Measurements from ENCODE around the gene CKMT2.

Gene CKMT2

DNA sequence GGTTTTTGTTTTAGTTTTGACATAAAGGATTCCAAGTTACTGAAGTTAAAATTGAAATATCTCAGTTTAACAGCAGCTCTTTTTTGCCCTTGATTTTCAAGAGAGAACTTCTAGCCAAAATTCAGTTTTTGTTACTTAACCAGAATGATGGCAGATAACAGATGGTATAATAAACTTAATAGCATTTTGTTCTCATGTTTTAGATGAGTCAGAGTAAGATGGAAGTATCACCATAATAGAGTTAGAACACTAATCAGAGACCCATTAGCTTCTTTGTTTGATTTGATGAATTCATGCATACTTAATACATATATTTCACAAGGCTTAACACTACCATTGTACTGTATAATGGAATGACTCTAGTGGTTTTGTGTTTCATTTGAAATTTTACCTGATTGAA is 80.2 kb downstream of the CKMT2 start:
- no peak for DNase-seq

- DNase-seq: no peak
Observed at GRCh38 chr5:81313686-81314085, 80.6 kb downstream of the CKMT2 start.

DNA sequence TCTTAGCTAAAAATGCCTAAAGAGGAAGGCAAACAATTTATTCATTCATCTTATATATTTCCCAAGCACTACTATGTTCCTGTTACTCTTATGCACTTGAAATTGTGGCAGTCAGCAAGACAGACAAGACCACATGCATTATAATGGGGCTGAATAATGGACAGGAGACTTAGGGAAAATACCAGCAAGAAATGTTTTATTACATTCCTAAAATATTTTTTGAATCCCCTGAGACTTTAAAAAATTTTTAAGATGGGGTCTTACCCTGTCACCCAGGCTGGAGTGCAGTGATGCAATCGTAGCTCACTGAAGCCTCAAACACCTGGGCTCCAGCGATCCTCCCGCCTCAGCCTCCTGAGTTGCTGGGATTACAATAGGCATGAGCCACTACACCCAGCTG is 81.5 kb downstream of the CKMT2 start:
- DNase-seq: no peak

GRCh38 chr5:81315336-81315735 is 82.2 kb downstream of the CKMT2 start:
- no peak for DNase-seq

GRCh38 chr5:81315830-81316229 is 82.7 kb downstream of the CKMT2 start:
- DNase-seq: no peak
